Caco-2 (cell line): Measurements from ENCODE around the gene TMEM184B. TPM values are rescaled to one million over a fixed set of nuclear protein-coding genes. Genes with fewer than 3 reads are reported as not detected.
"Not testable (repeated sequence)": the region's sequence is repeated elsewhere in the genome, so short reads cannot be mapped to it uniquely, and the experiment has no call there.

Experiments used
- BruUV-seq: library from RNA; stranded (reverse); fragments of 400-500 nt; replicated peaks from 2 replicates; lab custom pipeline; 2021; lab: Mats Ljungman, UMichigan
- CTCF ChIA-PET: fragments of 300-600 bp; sonication (Branson Sonifier 250); formaldehyde crosslinking; loops from one replicate; lab custom pipeline; 2022; ENCODE audit warnings: antibody characterized with exemption; lab: Charles Lee
- POLR2A ChIA-PET: fragments of 300-600 bp; sonication (Branson Sonifier 250); formaldehyde crosslinking; loops from one replicate; lab custom pipeline; 2022; ENCODE audit warnings: antibody characterized with exemption; lab: Charles Lee
- DNase-seq, 2 experiments: peaks; one replicate each; pipeline versions ENCODE4 v3.0.0 to v3.0.0-alpha.2; 2020 to 2022
- H3K27me3 ChIP-seq: replicated peaks from 2 replicates; pipeline ENCODE4 v1.6.0; 2011; ENCODE audit warnings: low read length; ENCODE audit not compliant: control insufficient read depth, insufficient read depth
- H3K36me3 ChIP-seq: 2 replicates; pipeline ENCODE4 v1.5.1; 2011; ENCODE audit warnings: low read length; ENCODE audit not compliant: control insufficient read depth, insufficient read depth
- H3K4me1 ChIP-seq: fragments of 250-450 bp; sonication (Bioruptor Pico); 2 replicates; pipeline ENCODE4 v1.5.1; 2020; ENCODE audit warnings: mild to moderate bottlenecking
- H3K4me3 ChIP-seq: 2 replicates; pipeline ENCODE4 v1.5.1; 2011; ENCODE audit warnings: low read depth, mild to moderate bottlenecking, control low read depth, low read length
- H3K9me3 ChIP-seq: fragments of 250-450 bp; sonication (Bioruptor Pico); 2 replicates; pipeline ENCODE4 v1.5.1; 2020; ENCODE audit warnings: mild to moderate bottlenecking, moderate library complexity
- H3K27ac Mint-ChIP-seq: one replicate; pipeline ENCODE4 v1.8.0; 2022; ENCODE audit warnings: mixed read lengths; ENCODE audit not compliant: unreplicated experiment
- H3K27me3 Mint-ChIP-seq: one replicate; pipeline ENCODE4 v1.8.0; 2022; ENCODE audit warnings: mixed read lengths; ENCODE audit not compliant: insufficient read depth, unreplicated experiment
- H3K36me3 Mint-ChIP-seq: one replicate; pipeline ENCODE4 v1.8.0; 2022; ENCODE audit warnings: mild to moderate bottlenecking, mixed read lengths; ENCODE audit not compliant: insufficient read depth, unreplicated experiment
- H3K4me1 Mint-ChIP-seq: one replicate; pipeline ENCODE4 v1.8.0; 2022; ENCODE audit warnings: low read depth, mixed read lengths; ENCODE audit not compliant: unreplicated experiment
- H3K4me3 Mint-ChIP-seq: one replicate; pipeline ENCODE4 v1.8.0; 2022; ENCODE audit warnings: mild to moderate bottlenecking, moderate library complexity, mixed read lengths; ENCODE audit not compliant: unreplicated experiment
- H3K9me3 Mint-ChIP-seq: one replicate; pipeline ENCODE4 v1.8.0; 2022; ENCODE audit warnings: mixed read lengths; ENCODE audit not compliant: unreplicated experiment
- CTCF ChIP-seq, 2 experiments: fragments of 200-600 bp in 1 of 2; IDR thresholded peaks; 1 replicate in 1 of 2; 2 replicates in 1 of 2; pipeline versions ENCODE4 v1.5.1 to v1.8.0; 2011 to 2022; ENCODE audit warnings: antibody characterized with exemption in 1 of 2, control low read depth in 1 of 2, inconsistent platforms in 1 of 2, low read depth in 1 of 2, low read length in 1 of 2, mild to moderate bottlenecking in 1 of 2, moderate library complexity in 1 of 2; ENCODE audit not compliant: insufficient read depth in 1 of 2, severe bottlenecking in 1 of 2, unreplicated experiment in 1 of 2
- intact Hi-C: fragments of 100-400 bp; cut with micrococcal nuclease; formaldehyde crosslinking; loops from one replicate; pipeline ENCODE4 v1.10.0; 2022; ENCODE audit not compliant: unreplicated experiment
- total RNA-seq: library from RNA; stranded (reverse); gene quantifications from 2 replicates; pipeline ENCODE4 v1.2.3, GENCODE V29; 2022

Gene TMEM184B
- total RNA-seq, 1 experiment from 2014 or later: 53.3 TPM

- peaks cover 26% of the 10 kb centered on the region for H3K4me1 Mint-ChIP-seq
- peak overlapping the region; percentile 86 for H3K27ac Mint-ChIP-seq
- no peaks in the 10 kb centered on the region for H3K27me3 Mint-ChIP-seq
- peak; percentile 74 to 76 for DNase-seq
- intact Hi-C loops: loop anchor here (1.0 kb wide), 1 partner anchor 14 kb away; no protein-coding TSS in a partner anchor
- no peaks in the 10 kb centered on the region for H3K27me3 ChIP-seq
- ChIA-PET POLR2A (interaction anchor here (0.6 kb wide), 1 partner anchor 135 kb away, joined by 6 read pairs; no protein-coding TSS in a partner anchor), CTCF (interaction anchor here (0.6 kb wide), 1 partner anchor 843 kb away, joined by 3 read pairs; no protein-coding TSS in a partner anchor)
- H3K4me3 ChIP-seq: no peak overlapping the region
- H3K9me3 Mint-ChIP-seq: no peaks in the 10 kb centered on the region
- TF ChIP-seq CTCF (IDR thresholded peaks at IDR 0.05; ENCODE audit: insufficient read depth in 1 of 2, low read depth in 1 of 2, low read length in 1 of 2, severe bottlenecking in 1 of 2, unreplicated experiment in 1 of 2): no peak
- H3K36me3 Mint-ChIP-seq: peaks cover 21% of the 10 kb centered on the region
- H3K36me3 ChIP-seq: no peaks in the 10 kb centered on the region
- H3K9me3 ChIP-seq: no peaks in the 10 kb centered on the region
- BruUV-seq: no TSS peak
- H3K4me1 ChIP-seq: peaks cover 44% of the 10 kb centered on the region
- peak overlapping the region; percentile 41 for H3K4me3 Mint-ChIP-seq
Measured at GRCh38 chr22:38177926-38178604, 94.7 kb downstream of the TMEM184B start.

GRCh38 chr22:38177571-38177925, 95.3 kb downstream of the TMEM184B start:
- Mint-ChIP-seq H3K4me3 (peak overlapping the region; percentile 41), H3K36me3 (peaks cover 21% of the 10 kb centered on the region), H3K27ac (peak overlapping the region; percentile 86), H3K4me1 (peaks cover 26% of the 10 kb centered on the region)
- ChIA-PET POLR2A (interaction anchor here (0.6 kb wide), 1 partner anchor 136 kb away, joined by 6 read pairs; no protein-coding TSS in a partner anchor), CTCF (interaction anchor here (0.6 kb wide), 1 partner anchor 843 kb away, joined by 3 read pairs; no protein-coding TSS in a partner anchor)
- BruUV-seq, H3K9me3 Mint-ChIP-seq, H3K27me3 Mint-ChIP-seq, DNase-seq, H3K4me3 ChIP-seq, H3K36me3 ChIP-seq, H3K9me3 ChIP-seq, H3K27me3 ChIP-seq, intact Hi-C loops: not testable (repeated sequence)
- H3K4me1 ChIP-seq: peaks cover 44% of the 10 kb centered on the region

- TF ChIP-seq CTCF (IDR thresholded peaks at IDR 0.05; ENCODE audit: insufficient read depth in 1 of 2, low read depth in 1 of 2, low read length in 1 of 2, severe bottlenecking in 1 of 2, unreplicated experiment in 1 of 2): no peak
- no peaks in the 10 kb centered on the region for H3K27me3 Mint-ChIP-seq
- H3K9me3 Mint-ChIP-seq: no peaks in the 10 kb centered on the region
- no peaks in the 10 kb centered on the region for H3K27me3 ChIP-seq
- no peaks in the 10 kb centered on the region for H3K9me3 ChIP-seq
- H3K4me1 Mint-ChIP-seq: peaks cover 26% of the 10 kb centered on the region
- H3K4me3 Mint-ChIP-seq: no peak overlapping the region
- intact Hi-C loops: no loop called here
- H3K4me1 ChIP-seq: peaks cover 44% of the 10 kb centered on the region
- H3K4me3 ChIP-seq: no peak overlapping the region
- no peak for DNase-seq
- H3K36me3 ChIP-seq: no peaks in the 10 kb centered on the region
- peaks cover 21% of the 10 kb centered on the region for H3K36me3 Mint-ChIP-seq
- CTCF ChIA-PET: no interaction called here
- BruUV-seq: no TSS peak
- peak overlapping the region; percentile 86 for H3K27ac Mint-ChIP-seq
- POLR2A ChIA-PET: interaction anchor here (0.6 kb wide), 1 partner anchor 136 kb away, joined by 6 read pairs; no protein-coding TSS in a partner anchor
Measured at GRCh38 chr22:38177044-38177443, 95.8 kb downstream of the TMEM184B start.
